SH-SY5Y (cell line): ENCODE measurements around the gene MAP3K7CL.

Source experiments
- GATA2 ChIP-seq: IDR thresholded peaks from 2 replicates; pipeline ENCODE4 v1.6.1; 2011; ENCODE audit warnings: mild to moderate bottlenecking, low read depth, low read length
- GATA3 ChIP-seq: IDR thresholded peaks from 2 replicates; pipeline ENCODE4 v1.6.1; 2011; ENCODE audit warnings: low read depth, mild to moderate bottlenecking, low read length, moderate library complexity

DNA sequence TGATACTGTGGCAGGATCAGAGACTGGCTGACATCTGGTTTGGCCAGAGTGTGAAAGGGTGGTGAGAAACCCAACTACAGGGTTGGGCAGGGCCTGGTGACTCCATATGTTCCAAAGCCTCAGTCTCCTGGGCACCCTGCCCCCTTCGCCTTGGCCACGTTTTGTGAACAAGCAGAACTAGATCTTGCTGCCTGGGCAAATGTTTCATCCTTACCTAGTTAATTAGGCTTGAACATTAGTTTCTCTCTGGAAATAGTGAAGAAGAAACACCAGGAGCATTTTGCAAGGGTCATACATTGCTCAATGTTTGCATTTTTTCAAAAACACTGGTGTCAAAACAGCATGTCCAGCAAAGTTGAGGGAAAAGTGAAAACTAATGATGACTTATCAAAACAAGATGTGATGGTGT, 60.5 kb downstream of the MAP3K7CL start:
- TF ChIP-seq GATA2 (no peak), GATA3 (no peak)
